ENCODE measurements around the gene PURB.
"Not testable (repeated sequence)": the region's sequence is repeated elsewhere in the genome, so short reads cannot be mapped to it uniquely, and the experiment has no call there.

The PURB gene

GRCh38 chr7:44849259-44849884 is 36.0 kb downstream of the PURB start:
- no peak for DNase-seq (ENCODE audit: extremely low read depth, low read depth)

GRCh38 chr7:44847920-44848634 is 37.3 kb downstream of the PURB start, which contains the start of gene H2AZ2:
Gene H2AZ2 (minus strand): TSS chr7:44848087. CDS start chr7:44847971, 116 bp downstream.
- DNase-seq (ENCODE audit: extremely low read depth, low read depth), result peak; percentile 100
- no peak for TF ChIP-seq CTCF (IDR thresholded peaks at IDR 0.05; ENCODE audit: low read depth, low read length)

More at GRCh38 chr7:44849259-44849884, 36.0 kb downstream of the PURB start:
- no peak for TF ChIP-seq CTCF (IDR thresholded peaks at IDR 0.05; ENCODE audit: low read depth, low read length)

GRCh38 chr7:44847509-44847919 is 37.8 kb downstream of the PURB start:
- DNase-seq (ENCODE audit: extremely low read depth, low read depth), result peak; percentile 59
- peak; percentile 76 for TF ChIP-seq CTCF (IDR thresholded peaks at IDR 0.05; ENCODE audit: low read depth, low read length)

- no peak for DNase-seq (ENCODE audit: extremely low read depth, low read depth)
- no peak for TF ChIP-seq CTCF (IDR thresholded peaks at IDR 0.05; ENCODE audit: low read depth, low read length)
Measured at GRCh38 chr7:44846816-44847508, 38.4 kb downstream of the PURB start.

- not testable (repeated sequence) for DNase-seq (ENCODE audit: extremely low read depth, low read depth)
Measured at GRCh38 chr7:44846390-44846789, 38.9 kb downstream of the PURB start.

- TF ChIP-seq CTCF (IDR thresholded peaks at IDR 0.05; ENCODE audit: low read depth, low read length), result no peak
- no peak for DNase-seq (ENCODE audit: extremely low read depth, low read depth)
Measured at GRCh38 chr7:44845451-44845850, 39.9 kb downstream of the PURB start.

GRCh38 chr7:44843440-44843839 is 41.9 kb downstream of the PURB start:
- DNase-seq (ENCODE audit: extremely low read depth, low read depth), result not testable (repeated sequence)

GRCh38 chr7:44842675-44843074 is 42.7 kb downstream of the PURB start:
- DNase-seq (ENCODE audit: extremely low read depth, low read depth), result not testable (repeated sequence)
